SKM-1 treated with dmso at 0.1 percent for 144 hours (cell line): Measurements from ENCODE around the gene NR2F1.
A peak's percentile ranks its signal among the peaks of the same experiment; 100 is the strongest.

ENCODE experiments used
- DNase-seq: peaks from one replicate; lab custom pipeline; 2025; ENCODE audit not compliant: unreplicated experiment; lab: John Stamatoyannopoulos, UW

Gene NR2F1

DNA sequence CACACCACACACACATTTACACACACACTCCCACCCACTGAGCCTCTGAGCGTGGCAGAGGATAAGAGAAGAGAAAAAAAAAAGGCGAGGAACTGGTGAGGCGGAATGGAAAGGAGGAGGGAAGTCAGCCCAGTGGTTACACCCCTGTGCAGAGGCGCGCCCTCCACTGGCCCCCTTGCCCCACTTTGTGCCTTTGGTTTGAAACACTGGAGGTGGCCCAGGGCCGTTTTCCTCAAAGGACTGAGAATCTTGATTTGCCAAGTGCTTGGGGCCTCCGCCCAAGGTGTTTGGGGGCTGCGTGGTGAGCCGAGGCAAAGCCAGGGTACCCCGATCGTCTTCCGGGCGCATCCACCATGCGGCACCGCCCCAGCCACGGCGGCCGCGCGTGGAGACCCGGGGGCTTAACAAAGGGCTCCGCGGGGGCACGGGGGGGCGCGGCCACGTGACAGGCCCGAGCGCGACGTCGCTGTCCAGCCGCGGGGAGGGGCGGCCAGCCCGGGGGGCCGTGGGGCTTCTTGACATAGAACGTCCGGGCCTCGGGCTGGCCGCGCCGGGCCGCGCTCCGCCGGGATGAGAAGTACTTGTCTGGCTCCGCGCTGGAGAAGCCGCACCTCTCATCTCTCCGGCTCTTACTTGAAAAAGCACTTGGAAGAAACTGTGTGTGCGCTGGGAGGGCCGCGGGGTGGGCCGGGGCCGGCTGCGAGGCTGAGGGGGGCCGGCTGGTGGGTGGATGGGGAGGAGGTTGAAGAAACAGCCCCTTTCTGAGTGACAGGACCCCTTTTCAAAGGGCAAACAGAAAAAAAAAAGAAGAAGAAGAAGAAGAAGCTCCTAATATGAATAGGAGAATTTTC is 21.0 kb downstream of the NR2F1 start:
- no peak for DNase-seq

DNA sequence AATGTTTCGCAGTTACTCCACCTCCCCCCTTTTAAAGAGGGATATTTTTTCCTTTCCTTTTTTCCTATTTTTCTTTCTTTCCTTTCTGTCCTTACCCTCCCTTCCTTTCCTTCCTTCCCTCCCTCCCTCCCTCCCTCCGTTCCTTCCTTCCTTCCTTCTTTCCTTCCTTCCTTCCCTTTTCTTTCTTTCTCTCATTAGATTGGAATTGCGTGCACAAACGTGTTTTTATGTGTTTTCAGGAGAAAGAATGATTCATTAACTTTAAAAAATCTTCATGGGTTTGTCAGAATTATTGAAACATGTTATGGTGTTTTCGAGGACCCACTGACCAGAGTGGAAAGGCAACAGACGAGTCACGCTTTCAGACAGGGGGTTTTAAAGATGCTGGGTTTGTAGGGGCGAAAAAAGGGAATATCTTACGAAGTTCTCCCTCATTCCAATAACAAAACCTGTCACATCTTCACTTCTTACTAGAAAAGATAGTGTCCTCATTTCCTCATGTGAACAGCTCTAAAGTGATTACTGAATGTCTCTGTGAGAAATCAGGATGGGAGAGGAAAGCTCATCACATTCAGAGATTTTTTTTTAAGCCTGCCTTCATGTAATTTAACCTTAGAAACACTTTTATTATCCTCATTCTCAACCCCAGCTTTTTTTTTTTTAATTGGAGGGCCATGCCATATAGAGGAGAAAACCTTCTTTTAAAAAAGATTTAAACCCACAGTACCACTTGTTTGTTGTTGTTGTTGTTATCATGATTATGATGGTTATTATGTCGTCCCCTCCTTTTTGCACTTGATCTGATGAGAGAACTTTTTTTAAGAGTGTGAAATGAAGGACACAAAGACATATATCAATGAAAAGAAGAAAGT is 21.9 kb downstream of the NR2F1 start:
- DNase-seq: no peak

DNA sequence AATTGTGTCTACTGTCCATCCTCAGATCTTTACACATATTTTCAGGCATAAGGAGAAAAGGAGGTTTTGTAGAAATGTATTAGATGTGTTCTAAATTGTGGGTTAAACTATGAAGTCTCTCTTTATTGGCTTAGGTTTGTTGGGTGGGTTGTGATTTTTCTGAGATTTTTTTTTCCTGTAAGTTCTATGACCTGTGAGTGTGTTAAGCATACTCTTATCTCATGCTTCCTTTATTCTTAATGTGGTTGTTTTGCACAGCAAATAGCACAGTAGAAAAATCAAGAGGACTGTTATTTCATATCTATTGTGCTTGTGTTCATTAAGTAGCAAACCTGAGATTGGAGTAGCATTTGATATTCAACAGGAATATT is 23.3 kb downstream of the NR2F1 start:
- no peak for DNase-seq

DNA sequence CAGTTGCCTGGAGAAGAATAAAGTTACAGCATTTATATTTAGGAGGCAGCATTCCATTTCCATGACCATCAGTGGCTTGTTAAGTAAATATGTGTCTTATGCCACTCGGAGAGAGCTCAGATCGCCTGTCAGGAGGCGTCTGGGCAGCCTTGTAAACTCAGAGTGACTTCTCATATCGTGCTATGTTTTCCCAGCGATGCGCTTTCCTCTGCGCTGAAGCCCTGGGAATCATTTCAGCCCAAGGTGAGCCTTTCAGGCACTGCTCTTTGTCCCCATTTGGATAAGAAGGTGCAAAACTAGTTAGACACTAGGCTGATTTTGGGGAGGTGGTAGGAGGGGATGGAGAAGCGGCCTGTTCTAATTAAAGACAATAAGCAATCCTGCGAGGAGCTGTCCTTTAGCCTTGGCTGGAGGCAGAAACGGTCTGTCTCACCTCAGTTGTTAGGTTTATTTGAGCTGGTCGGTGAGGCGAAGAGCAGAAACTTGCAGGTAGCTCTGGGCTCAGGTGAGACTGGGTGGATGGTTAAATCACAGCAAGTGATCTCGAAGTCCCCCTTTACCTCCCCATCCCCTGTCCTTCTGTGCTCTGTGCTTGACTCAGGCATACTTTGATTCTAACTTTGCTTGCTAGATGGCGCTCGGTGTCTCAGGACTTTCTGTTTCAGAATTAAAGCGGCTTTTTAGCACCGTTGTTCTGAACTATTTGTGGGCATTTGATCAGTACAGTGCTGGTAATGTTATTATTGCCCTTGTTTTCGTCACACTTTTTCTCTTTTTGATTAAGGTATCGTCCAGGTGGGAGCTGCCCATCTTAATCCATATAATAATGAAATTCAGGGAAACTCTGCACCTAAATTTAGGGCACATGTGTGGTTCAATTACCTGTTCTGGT is 24.6 kb downstream of the NR2F1 start:
- DNase-seq: peak; percentile 12

DNA sequence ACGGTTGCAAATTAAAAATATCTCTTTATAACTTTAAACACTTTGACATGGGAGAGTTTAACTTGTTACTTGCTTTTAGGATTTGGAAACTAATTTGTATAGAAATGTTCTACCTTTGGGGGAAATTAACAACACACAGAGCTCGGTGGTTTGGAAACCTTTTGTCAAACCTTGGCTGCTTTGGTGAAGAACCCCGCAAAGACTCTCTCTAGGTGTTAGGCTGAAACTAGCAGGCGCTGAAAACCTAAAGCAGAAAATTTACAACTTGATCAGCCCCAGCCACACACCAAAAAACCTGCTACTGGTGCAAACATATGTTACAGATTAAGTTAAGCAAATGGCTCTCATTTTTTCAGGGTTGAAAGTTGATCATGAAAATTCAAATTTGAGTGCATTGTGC is 25.8 kb downstream of the NR2F1 start:
- DNase-seq: no peak

DNA sequence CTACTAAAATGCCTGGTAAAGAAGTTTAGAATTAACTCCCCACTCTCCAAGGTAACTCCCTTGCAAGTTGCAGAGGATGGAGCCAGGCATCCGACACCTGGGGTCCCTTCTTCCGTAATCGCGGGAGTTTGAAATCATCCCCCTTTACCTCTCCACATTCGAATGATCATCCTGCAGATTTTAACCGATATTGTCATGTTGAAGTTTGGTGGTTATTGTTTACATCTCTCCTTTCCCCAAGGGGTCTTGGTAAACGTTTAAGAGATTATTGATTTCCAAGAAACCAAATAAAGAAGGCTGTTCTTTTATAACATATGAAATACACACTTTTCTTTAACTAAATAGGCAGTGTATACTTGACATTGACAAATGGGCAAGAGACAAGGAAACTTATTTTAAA is 26.7 kb downstream of the NR2F1 start:
- no peak for DNase-seq

DNA sequence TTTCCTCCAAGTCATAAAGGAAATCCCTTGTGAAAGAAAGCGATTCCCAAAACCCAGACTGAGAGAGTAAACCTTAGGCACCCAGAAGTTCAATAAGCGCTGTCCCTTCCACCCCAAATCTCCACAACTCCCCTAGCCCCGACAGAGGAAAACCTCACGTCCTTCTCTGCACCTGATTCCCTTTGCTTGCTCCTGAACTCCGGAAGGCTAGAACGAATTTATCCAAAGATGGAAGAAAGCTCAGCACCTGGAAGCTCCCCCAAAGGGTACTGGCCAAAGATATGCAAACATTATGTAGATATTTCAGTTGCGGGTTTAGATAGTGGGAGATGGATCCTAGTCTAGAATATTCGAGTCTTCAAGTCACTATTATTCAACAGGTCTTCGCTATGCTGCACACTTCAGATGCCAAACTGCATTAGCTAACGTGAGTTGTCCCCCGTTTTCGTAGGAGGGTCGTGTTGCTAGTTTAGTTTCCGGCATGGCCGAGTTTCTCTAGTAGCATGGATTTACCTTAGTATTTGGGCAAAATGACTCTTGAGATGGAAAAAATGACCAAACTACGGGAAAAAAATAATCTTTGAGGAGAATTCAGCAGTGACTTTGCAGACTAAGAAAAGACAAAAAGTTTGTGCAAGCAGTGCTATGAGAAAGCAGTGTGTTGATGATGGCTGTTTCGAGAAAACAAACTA is 27.7 kb downstream of the NR2F1 start:
- no peak for DNase-seq

DNA sequence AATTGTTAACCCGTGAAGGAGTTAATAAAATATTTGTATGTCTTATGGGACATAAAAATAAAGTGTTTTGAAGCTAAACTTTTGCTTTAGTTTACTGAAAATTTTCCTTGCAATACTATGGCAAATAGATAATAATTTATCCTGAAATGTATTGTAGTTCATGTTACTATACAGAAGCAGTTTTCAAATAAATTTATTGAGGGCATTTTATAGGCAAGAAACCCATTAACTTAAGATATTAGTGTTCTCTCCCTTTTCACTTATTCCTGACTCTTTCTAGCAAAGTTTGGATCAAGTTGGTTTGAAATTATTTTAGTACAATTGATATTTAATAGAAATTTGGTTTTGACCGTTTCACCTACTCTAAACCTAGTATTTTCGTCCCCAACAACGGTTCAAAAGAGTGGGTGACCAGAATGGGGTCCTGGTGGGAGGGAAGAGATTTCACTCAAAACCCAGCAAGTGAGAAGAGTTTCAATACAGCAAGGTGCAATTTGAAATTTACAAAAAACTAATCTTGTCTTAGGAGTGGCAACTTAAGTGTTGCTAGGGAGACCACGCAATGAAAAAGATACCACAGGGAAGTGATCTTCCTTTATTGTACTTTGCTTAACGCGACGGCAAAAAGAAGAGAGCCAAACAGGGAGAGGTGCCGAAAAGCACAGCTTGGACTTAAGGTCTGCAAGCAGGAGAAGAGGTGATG is 28.4 kb downstream of the NR2F1 start:
- DNase-seq: no peak

DNA sequence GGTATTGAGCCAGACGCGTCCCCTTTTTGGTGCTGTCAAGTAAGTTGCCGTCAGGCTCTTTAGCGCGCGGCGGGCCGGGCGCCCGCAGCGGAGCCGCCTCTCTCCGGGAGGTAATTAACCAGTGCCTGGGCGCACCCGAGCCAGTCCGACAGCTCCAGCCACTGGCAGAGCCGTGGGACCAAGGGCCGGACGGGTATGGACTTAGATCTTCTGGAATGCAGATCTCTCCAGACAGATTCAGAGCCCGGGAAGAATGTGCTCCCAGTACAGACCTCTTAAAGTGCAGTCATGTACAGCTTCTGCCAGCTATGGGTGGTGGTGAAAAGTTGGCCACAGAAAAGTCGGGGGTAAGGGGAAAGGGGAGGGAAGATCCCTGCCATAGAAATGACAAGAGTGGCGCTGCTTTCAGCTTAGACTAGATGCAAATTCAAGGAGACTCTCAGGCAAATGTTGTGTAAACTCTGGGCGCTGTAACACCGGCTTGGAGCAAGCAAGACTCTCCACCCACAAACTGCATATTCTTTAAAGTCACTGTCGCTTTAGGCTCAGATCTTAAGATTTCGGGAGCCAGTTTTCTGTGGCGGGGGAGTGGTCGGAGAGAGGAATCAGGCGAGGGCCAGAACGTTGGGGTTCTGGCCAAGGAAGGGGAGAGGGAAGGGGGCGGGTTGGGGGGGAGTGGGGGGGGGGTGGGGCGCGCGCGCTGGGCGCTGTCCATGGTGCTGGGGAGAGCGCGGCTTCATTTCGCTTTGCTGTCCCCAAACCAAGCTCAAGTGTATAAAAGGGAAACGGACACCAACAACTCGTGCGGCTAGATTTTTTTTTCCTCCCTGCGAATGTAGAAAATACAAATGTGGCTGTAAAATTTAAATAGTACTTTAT is 29.2 kb downstream of the NR2F1 start:
- no peak for DNase-seq

DNA sequence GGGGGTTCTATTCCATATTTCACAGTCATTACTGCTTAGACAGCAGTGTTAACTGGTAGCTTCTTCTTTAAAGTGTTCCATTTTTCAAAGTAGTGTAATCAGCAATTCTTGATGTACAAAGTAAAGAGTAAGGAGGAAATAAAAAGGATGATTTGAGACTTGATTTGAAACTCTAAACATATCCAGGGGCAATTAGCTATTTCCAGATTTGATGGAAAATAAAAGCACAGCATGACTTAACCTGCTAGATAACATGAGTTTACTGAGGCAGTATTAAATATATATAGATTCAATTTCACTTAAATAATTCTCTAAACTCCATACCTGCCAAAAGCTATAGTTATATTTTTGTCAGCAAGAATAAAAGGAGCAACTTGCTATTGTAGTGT is 29.8 kb downstream of the NR2F1 start:
- DNase-seq: no peak

DNA sequence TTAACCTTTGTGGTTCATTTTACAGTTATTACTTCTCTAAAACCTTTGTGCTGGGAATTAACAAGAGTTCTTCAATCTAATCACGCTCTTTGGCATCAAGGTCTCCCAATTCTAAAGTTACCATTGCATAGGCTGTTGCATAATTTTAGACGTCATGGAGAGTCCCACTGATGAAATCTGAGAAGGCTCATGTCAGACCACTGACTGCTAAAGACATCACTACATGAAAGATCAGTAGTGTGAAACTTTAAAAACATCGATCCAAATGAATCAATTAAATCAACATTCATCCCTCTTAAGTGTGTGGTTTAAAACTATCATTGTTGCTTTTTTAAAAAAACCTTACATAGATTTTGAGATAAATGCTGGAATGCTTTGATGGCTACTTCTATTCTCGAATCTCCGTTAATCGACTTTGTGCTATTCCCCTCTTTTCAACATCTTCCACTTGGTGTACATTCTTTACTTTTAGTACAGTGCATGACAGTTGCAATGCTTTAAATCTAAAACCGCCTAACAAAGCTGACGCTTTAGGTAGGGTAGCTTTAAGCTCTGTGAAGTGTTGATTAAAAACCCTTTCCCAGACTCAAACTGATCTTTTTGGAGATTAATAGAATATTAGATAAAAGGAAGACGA is 33.6 kb downstream of the NR2F1 start:
- no peak for DNase-seq

DNA sequence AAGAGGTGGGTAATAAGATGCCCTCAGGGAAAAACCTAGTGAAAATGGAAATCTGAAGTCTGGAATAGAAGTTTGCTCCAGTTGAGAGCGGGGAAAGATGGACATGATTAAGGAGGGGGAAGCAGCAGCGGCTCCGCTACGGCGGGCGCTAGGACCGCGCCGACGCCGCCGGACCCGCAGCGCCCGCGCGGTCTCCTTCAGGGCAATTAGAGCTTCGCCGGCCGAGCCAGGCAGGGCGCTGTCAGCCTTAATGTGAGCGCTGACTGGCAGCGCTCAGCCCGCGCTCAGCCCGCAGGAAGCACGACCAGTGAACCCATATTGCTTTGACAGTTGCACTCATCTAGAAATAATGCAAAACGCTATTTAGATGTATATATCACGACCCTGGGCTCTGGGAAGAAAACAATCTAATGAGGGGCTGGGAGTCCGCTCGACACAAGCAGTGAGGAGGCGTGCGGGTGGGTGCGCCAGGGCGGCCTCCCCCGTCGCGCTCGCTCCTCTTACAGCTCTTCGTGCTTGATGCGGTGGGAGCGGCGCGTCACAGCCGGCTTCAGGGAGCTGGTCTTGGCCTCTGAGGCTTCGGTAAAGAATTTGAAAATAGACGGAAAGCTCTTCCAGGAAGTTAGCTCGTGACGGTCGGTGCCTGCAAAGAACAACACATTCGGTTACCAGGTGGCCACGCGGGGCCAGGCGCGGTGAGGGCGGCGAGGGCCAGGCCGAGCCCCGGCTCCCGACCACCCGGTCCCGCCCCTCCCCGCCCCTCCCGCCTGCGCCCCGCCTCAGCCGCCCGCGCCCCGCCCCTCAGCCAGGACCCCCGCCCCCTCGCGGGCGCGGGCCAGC is 37.7 kb downstream of the NR2F1 start:
- peak; percentile 30 for DNase-seq

DNA sequence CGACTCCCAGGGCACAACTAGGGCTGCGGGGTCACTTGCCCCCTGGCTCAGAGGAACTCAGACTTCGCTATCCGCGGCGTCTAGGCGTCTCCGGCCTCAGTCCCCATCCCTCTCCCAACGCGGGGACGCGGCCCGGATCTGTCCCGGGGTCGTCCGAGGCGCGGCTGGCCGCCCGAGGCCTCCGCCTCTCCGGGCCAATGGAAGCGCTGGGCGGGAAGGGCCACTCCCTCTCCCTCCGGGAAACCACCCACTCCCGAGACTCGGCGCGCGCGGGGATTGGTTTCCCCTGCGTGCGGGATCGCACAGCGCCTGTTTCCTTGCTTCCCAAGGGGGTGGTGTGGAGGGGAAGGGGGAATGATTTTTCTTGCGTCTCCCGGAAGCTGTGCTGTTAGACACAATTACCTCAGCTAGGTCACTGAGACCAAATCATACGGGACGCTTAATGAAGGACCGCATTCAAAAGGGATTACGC is 38.3 kb downstream of the NR2F1 start:
- DNase-seq: no peak

DNA sequence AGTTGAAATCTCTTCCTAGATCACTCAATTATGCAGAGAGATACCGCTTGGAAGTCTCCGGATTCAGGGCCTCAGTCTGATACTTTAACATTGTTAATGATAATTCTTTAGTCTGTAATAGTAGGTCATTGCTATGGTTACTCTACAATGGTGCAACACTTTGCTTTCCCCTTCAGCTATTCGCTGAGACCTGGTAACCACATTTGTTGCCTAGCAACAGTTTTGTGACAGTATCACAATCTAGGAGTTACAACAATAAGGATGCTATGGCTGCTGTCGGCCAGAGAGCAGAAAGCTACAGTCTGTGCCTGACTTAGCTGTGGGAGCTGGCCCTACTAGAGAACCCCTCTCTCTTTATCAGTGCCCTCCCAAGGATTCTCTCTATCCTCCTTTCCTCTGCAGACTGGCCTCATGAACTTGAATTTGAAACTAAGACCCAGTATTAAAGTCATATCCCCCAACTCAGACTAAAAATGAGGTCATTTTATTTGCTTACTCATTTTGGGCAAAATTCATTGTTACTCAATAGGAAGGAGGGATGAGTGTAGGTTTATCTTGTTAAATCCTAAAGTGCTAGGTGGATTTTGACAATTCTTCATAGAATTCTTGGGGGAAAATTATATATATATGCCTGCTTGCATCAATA is 39.3 kb downstream of the NR2F1 start:
- DNase-seq: no peak

DNA sequence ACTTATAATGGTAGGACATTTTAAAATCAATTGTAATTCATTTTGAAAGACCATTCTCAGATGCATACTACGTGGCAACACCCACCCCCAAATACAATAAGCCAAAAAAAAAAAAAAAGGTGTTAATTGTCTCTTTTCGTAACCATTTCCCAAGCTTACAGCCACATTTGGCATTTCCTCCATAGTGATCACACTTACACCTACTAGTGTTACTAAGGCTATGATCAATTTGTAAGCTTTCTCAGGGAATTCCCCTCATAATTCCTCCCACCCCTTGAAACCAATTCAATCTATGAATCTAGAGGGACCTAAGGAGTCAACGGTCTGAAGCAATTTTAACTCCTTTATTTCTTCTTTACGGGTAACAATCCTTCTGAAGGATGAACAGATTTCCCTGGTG is 40.1 kb downstream of the NR2F1 start:
- DNase-seq: no peak

DNA sequence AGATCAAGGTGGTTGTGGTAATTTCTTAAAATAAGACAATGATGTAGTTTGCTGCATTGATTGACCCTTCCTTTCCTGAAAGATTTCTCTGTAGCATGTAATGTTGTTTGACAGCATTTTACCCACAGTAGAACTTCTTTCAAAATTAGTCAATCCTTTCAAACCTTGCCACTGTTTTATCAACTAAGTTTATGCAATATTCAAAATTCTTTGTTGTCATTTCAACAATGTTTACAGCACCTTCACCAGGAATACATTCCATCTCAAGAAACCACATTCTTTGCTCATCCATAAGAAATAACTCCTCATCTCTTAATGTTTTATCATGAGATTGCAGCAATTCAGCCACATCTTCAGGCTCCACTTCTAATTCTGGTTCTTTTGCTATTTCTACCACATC is 43.8 kb downstream of the NR2F1 start:
- DNase-seq: no peak

DNA sequence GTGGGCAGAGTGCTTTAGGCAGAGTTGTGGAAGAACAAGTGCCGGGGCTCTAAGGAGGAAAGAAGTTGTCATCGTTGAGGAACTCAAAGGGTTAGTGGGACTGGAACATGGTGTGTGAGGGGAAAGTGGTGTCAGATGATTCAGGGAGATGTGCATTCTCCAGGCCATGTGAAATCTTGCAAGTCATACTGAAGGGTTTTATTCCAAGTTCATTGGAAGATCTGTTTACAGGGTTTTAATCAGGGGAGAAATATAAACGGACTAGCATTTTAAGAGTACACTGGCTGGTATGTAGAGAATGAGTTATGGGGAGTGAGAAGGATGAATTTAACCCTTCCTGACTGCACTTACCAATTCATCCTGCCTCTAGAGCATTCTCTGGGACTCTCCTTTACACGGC is 49.3 kb downstream of the NR2F1 start:
- DNase-seq: no peak
